ENCODE data around the gene R3HDM2.

R3HDM2 gene

GRCh38 chr12:57454566-57455373 lies 23.9 kb upstream of the R3HDM2 start, which contains the start of gene INHBE:
Gene INHBE, plus strand, starts transcription at chr12:57455307. Its CDS starts 230 bp downstream, at chr12:57455537.
- peak; percentile 72 for DNase-seq
- no peak within 1 kb of the TSS for H3K27ac ChIP-seq (ENCODE audit: low read length, poor library complexity, severe bottlenecking)
- H4K8ac ChIP-seq (ENCODE audit: low read length) = no peak within 1 kb of the TSS
- no peaks in the 10 kb centered on the region for H3K36me3 ChIP-seq (ENCODE audit: control insufficient read depth in 1 of 2, insufficient read depth in 2 of 2, low read depth in 1 of 2, low read length in 2 of 2)
- H3K9me3 ChIP-seq (ENCODE audit: control insufficient read depth, low read length) = no peaks in the 10 kb centered on the region
- peaks cover 5 to 6% of the 10 kb centered on the region in 2 experiments for H3K27me3 ChIP-seq (ENCODE audit: control insufficient read depth in 1 of 2, insufficient read depth in 1 of 2, low read length in 2 of 2)
- peaks cover 27% of the 10 kb centered on the region for H3K4me1 ChIP-seq (ENCODE audit: control insufficient read depth, insufficient read depth, low read depth, low read length)
- H2BK5ac ChIP-seq (ENCODE audit: low read depth, low read length, poor library complexity, severe bottlenecking) = no peak within 1 kb of the TSS
- peak within 1 kb of the TSS in 1 of 2 experiments; percentile 31 for H3K4ac ChIP-seq (ENCODE audit: low read depth in 1 of 2, low read length in 2 of 2)
- no peak within 1 kb of the TSS for H3K4me3 ChIP-seq (ENCODE audit: insufficient read depth in 1 of 2, low read depth in 1 of 2, low read length in 2 of 2)
- peak within 1 kb of the TSS; percentile 37 to 52 for H3K18ac ChIP-seq (ENCODE audit: low read depth in 1 of 2, low read length in 2 of 2)
- H2AK5ac ChIP-seq (ENCODE audit: low read length, severe bottlenecking) = peak within 1 kb of the TSS; percentile 24
- 39% methylated on average over 9 of the region's 10 CpGs for WGBS
- H3K4me2 ChIP-seq (ENCODE audit: low read length, poor library complexity, severe bottlenecking) = peak within 1 kb of the TSS; percentile 17
- no peak within 1 kb of the TSS for H2AFZ ChIP-seq (ENCODE audit: low read depth, low read length)
- H3K79me1 ChIP-seq (replicated peaks; ENCODE audit: low read length, poor library complexity, severe bottlenecking) = no peaks in the 10 kb centered on the region
- peak within 1 kb of the TSS in 1 of 2 experiments; percentile 29 for H3K14ac ChIP-seq (ENCODE audit: low read length in 2 of 2)
- H3K9ac ChIP-seq (ENCODE audit: low read length) = peak within 1 kb of the TSS; percentile 30
- no peak within 1 kb of the TSS for H3K23ac ChIP-seq (ENCODE audit: low read length in 2 of 2)
- H2BK12ac ChIP-seq (ENCODE audit: low read length in 2 of 2) = peak within 1 kb of the TSS in 1 of 2 experiments; percentile 73
- no peak within 1 kb of the TSS for H4K91ac ChIP-seq (ENCODE audit: low read length)
- H2BK120ac ChIP-seq (ENCODE audit: low read depth, low read length) = no peak within 1 kb of the TSS
- H2BK15ac ChIP-seq (ENCODE audit: low read depth, poor library complexity, severe bottlenecking) = peak within 1 kb of the TSS; percentile 29

- Histone ChIP-seq H3K4ac (ENCODE audit: low read depth in 1 of 2, low read length in 2 of 2) (no peak overlapping the region), H3K27me3 (ENCODE audit: control insufficient read depth in 1 of 2, insufficient read depth in 1 of 2, low read length in 2 of 2) (peaks cover 5 to 6% of the 10 kb centered on the region in 2 experiments), H3K14ac (ENCODE audit: low read length in 2 of 2) (no peak overlapping the region), H2BK15ac (ENCODE audit: low read depth, poor library complexity, severe bottlenecking) (no peak overlapping the region), H3K79me1 (replicated peaks; ENCODE audit: low read length, poor library complexity, severe bottlenecking) (no peaks in the 10 kb centered on the region), H2AK5ac (ENCODE audit: low read length, severe bottlenecking) (no peak overlapping the region), H3K4me1 (ENCODE audit: control insufficient read depth, insufficient read depth, low read depth, low read length) (peaks cover 27% of the 10 kb centered on the region), H3K4me2 (ENCODE audit: low read length, poor library complexity, severe bottlenecking) (no peak overlapping the region), H3K23ac (ENCODE audit: low read length in 2 of 2) (no peak overlapping the region), H3K36me3 (ENCODE audit: control insufficient read depth in 1 of 2, insufficient read depth in 2 of 2, low read depth in 1 of 2, low read length in 2 of 2) (no peaks in the 10 kb centered on the region), H2BK5ac (ENCODE audit: low read depth, low read length, poor library complexity, severe bottlenecking) (no peak overlapping the region), H4K91ac (ENCODE audit: low read length) (no peak overlapping the region), H4K8ac (ENCODE audit: low read length) (no peak overlapping the region), H2AFZ (ENCODE audit: low read depth, low read length) (no peak overlapping the region), H3K9ac (ENCODE audit: low read length) (no peak overlapping the region), H2BK12ac (ENCODE audit: low read length in 2 of 2) (no peak overlapping the region), H3K18ac (ENCODE audit: low read depth in 1 of 2, low read length in 2 of 2) (no peak overlapping the region), H3K9me3 (ENCODE audit: control insufficient read depth, low read length) (no peaks in the 10 kb centered on the region), H3K27ac (ENCODE audit: low read length, poor library complexity, severe bottlenecking) (no peak overlapping the region), H2BK120ac (ENCODE audit: low read depth, low read length) (no peak overlapping the region), H3K4me3 (ENCODE audit: insufficient read depth in 1 of 2, low read depth in 1 of 2, low read length in 2 of 2) (no peak overlapping the region)
- no peak for DNase-seq
- 100% methylated on average over 2 of the region's 2 CpGs for WGBS
Measured at GRCh38 chr12:57454213-57454565, 23.3 kb upstream of the R3HDM2 start.

- H2BK15ac ChIP-seq (ENCODE audit: low read depth, poor library complexity, severe bottlenecking) = no peak overlapping the region
- H2AK5ac ChIP-seq (ENCODE audit: low read length, severe bottlenecking) = no peak overlapping the region
- no peak overlapping the region for H3K4me3 ChIP-seq (ENCODE audit: insufficient read depth in 1 of 2, low read depth in 1 of 2, low read length in 2 of 2)
- H2BK5ac ChIP-seq (ENCODE audit: low read depth, low read length, poor library complexity, severe bottlenecking) = no peak overlapping the region
- H3K36me3 ChIP-seq (ENCODE audit: control insufficient read depth in 1 of 2, insufficient read depth in 2 of 2, low read depth in 1 of 2, low read length in 2 of 2) = no peaks in the 10 kb centered on the region
- WGBS = 22% methylated on average over 6 of the region's 7 CpGs
- no peak overlapping the region for H3K23ac ChIP-seq (ENCODE audit: low read length in 2 of 2)
- peak overlapping the region; percentile 79 for H3K9ac ChIP-seq (ENCODE audit: low read length)
- no peak overlapping the region for H3K18ac ChIP-seq (ENCODE audit: low read depth in 1 of 2, low read length in 2 of 2)
- no peak overlapping the region for H2AFZ ChIP-seq (ENCODE audit: low read depth, low read length)
- H2BK120ac ChIP-seq (ENCODE audit: low read depth, low read length) = no peak overlapping the region
- H3K9me3 ChIP-seq (ENCODE audit: control insufficient read depth, low read length) = no peaks in the 10 kb centered on the region
- peak overlapping the region; percentile 43 for H4K91ac ChIP-seq (ENCODE audit: low read length)
- H3K27ac ChIP-seq (ENCODE audit: low read length, poor library complexity, severe bottlenecking) = no peak overlapping the region
- no peaks in the 10 kb centered on the region for H3K79me1 ChIP-seq (replicated peaks; ENCODE audit: low read length, poor library complexity, severe bottlenecking)
- H4K8ac ChIP-seq (ENCODE audit: low read length) = no peak overlapping the region
- H3K4ac ChIP-seq (ENCODE audit: low read depth in 1 of 2, low read length in 2 of 2) = no peak overlapping the region
- peaks cover 24% of the 10 kb centered on the region for H3K4me1 ChIP-seq (ENCODE audit: control insufficient read depth, insufficient read depth, low read depth, low read length)
- no peak overlapping the region for H3K4me2 ChIP-seq (ENCODE audit: low read length, poor library complexity, severe bottlenecking)
- DNase-seq = peak; percentile 88
- peaks cover 5 to 6% of the 10 kb centered on the region in 2 experiments for H3K27me3 ChIP-seq (ENCODE audit: control insufficient read depth in 1 of 2, insufficient read depth in 1 of 2, low read length in 2 of 2)
- H3K14ac ChIP-seq (ENCODE audit: low read length in 2 of 2) = no peak overlapping the region
- no peak overlapping the region for H2BK12ac ChIP-seq (ENCODE audit: low read length in 2 of 2)
Measured at GRCh38 chr12:57452937-57453509, 22.2 kb upstream of the R3HDM2 start.

- no peaks in the 10 kb centered on the region for H3K9me3 ChIP-seq (ENCODE audit: control insufficient read depth, low read length)
- no peak overlapping the region for H2BK5ac ChIP-seq (ENCODE audit: low read depth, low read length, poor library complexity, severe bottlenecking)
- DNase-seq = peak; percentile 97
- no peak overlapping the region for H2BK120ac ChIP-seq (ENCODE audit: low read depth, low read length)
- no peak overlapping the region for H2AK5ac ChIP-seq (ENCODE audit: low read length, severe bottlenecking)
- H4K91ac ChIP-seq (ENCODE audit: low read length) = peak overlapping the region; percentile 43
- peak overlapping the region in 1 of 2 experiments; percentile 37 for H3K18ac ChIP-seq (ENCODE audit: low read depth in 1 of 2, low read length in 2 of 2)
- H3K9ac ChIP-seq (ENCODE audit: low read length) = peak overlapping the region; percentile 79
- H3K36me3 ChIP-seq (ENCODE audit: control insufficient read depth in 1 of 2, insufficient read depth in 2 of 2, low read depth in 1 of 2, low read length in 2 of 2) = no peaks in the 10 kb centered on the region
- H3K79me1 ChIP-seq (replicated peaks; ENCODE audit: low read length, poor library complexity, severe bottlenecking) = no peaks in the 10 kb centered on the region
- no peak overlapping the region for H4K8ac ChIP-seq (ENCODE audit: low read length)
- H2AFZ ChIP-seq (ENCODE audit: low read depth, low read length) = no peak overlapping the region
- WGBS = 23% methylated on average over 6 of the region's 9 CpGs
- peak overlapping the region; percentile 26 for H2BK15ac ChIP-seq (ENCODE audit: low read depth, poor library complexity, severe bottlenecking)
- peaks cover 5 to 6% of the 10 kb centered on the region in 2 experiments for H3K27me3 ChIP-seq (ENCODE audit: control insufficient read depth in 1 of 2, insufficient read depth in 1 of 2, low read length in 2 of 2)
- H3K4me2 ChIP-seq (ENCODE audit: low read length, poor library complexity, severe bottlenecking) = no peak overlapping the region
- peak overlapping the region in 1 of 2 experiments; percentile 2 for H2BK12ac ChIP-seq (ENCODE audit: low read length in 2 of 2)
- no peak overlapping the region for H3K27ac ChIP-seq (ENCODE audit: low read length, poor library complexity, severe bottlenecking)
- H3K23ac ChIP-seq (ENCODE audit: low read length in 2 of 2) = no peak overlapping the region
- H3K4me3 ChIP-seq (ENCODE audit: insufficient read depth in 1 of 2, low read depth in 1 of 2, low read length in 2 of 2) = peak overlapping the region in 1 of 2 experiments; percentile 47
- H3K4me1 ChIP-seq (ENCODE audit: control insufficient read depth, insufficient read depth, low read depth, low read length) = peaks cover 24% of the 10 kb centered on the region
- no peak overlapping the region for H3K14ac ChIP-seq (ENCODE audit: low read length in 2 of 2)
- H3K4ac ChIP-seq (ENCODE audit: low read depth in 1 of 2, low read length in 2 of 2) = peak overlapping the region in 1 of 2 experiments; percentile 35
Measured at GRCh38 chr12:57452181-57452936, 21.5 kb upstream of the R3HDM2 start.

All from mesenchymal stem cell (in vitro differentiated cells and primary cell).